ENCODE measurements around the gene TSTD1.

- TF ChIP-seq POLR2A (IDR thresholded peaks at IDR 0.05; ENCODE audit: low read depth, low read length) (no peak), TAF1 (IDR thresholded peaks at IDR 0.05; ENCODE audit: borderline replicate concordance, low read depth, low read length) (no peak)
These were observed 20.2 kb downstream of the TSTD1 start for GRCh38 chr1:161018631-161018930.

Data from GM12892 (cell line).